ENCODE results near the gene COPS9. TPM values are rescaled to one million over a fixed set of nuclear protein-coding genes. Genes with fewer than 3 reads are reported as not detected.

Gene COPS9
- total and polyA plus RNA-seq, 10 of the 15 experiments (the other 5 are each of a cell fraction or from before 2014, with no cell fraction given) = 80.8 to 419 (median 213) TPM

DNA sequence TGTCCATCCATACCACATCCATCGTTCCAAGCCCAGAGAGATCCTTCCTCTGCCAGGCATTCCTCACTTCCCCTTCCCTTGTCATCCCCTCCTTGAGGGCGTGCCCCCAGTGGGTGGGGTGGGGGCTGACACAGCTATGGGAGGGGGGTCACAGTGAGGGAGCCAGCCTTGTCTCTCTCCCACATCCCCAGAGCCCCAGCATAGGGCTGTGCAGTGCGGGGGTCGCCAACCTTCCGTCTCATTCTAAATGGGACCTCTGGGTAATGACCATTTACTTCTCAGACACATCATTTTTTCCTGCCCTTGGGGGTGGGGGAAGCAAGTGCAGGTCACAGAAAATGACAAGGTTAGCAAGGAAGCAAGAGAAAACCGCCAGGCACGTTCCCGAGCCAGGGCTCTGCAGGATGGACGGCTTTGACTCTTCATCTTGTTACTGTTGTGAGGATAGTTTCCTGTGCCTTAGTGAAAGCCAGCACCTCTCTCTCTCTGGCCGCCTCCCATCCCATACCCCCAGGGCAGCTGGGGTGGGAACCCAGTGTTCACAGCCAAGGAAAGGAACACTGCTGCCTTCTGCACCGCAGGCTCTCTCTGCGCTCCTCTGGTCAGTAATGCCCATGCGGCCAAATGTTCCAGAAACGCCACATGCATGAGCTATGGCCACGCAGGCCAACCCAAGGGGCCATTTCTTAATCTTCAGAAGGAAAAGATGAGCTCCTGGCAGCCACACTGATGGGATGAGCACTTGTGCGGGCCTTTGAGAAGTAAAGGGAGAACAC is 27.0 kb upstream of the COPS9 start (continued):
- TF ChIP-seq, protein P1, sequence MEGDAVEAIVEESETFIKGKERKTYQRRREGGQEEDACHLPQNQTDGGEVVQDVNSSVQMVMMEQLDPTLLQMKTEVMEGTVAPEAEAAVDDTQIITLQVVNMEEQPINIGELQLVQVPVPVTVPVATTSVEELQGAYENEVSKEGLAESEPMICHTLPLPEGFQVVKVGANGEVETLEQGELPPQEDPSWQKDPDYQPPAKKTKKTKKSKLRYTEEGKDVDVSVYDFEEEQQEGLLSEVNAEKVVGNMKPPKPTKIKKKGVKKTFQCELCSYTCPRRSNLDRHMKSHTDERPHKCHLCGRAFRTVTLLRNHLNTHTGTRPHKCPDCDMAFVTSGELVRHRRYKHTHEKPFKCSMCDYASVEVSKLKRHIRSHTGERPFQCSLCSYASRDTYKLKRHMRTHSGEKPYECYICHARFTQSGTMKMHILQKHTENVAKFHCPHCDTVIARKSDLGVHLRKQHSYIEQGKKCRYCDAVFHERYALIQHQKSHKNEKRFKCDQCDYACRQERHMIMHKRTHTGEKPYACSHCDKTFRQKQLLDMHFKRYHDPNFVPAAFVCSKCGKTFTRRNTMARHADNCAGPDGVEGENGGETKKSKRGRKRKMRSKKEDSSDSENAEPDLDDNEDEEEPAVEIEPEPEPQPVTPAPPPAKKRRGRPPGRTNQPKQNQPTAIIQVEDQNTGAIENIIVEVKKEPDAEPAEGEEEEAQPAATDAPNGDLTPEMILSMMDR (IDR thresholded peaks at IDR 0.05 in 2 of 3, conservative IDR thresholded peaks at IDR 0.05 in 1 of 3; ENCODE audit: control insufficient read depth in 2 of 3, extremely low read depth in 1 of 3, insufficient read depth in 1 of 3, low read depth in 3 of 3, low read length in 3 of 3) = no peak
- TF ChIP-seq, protein P2, sequence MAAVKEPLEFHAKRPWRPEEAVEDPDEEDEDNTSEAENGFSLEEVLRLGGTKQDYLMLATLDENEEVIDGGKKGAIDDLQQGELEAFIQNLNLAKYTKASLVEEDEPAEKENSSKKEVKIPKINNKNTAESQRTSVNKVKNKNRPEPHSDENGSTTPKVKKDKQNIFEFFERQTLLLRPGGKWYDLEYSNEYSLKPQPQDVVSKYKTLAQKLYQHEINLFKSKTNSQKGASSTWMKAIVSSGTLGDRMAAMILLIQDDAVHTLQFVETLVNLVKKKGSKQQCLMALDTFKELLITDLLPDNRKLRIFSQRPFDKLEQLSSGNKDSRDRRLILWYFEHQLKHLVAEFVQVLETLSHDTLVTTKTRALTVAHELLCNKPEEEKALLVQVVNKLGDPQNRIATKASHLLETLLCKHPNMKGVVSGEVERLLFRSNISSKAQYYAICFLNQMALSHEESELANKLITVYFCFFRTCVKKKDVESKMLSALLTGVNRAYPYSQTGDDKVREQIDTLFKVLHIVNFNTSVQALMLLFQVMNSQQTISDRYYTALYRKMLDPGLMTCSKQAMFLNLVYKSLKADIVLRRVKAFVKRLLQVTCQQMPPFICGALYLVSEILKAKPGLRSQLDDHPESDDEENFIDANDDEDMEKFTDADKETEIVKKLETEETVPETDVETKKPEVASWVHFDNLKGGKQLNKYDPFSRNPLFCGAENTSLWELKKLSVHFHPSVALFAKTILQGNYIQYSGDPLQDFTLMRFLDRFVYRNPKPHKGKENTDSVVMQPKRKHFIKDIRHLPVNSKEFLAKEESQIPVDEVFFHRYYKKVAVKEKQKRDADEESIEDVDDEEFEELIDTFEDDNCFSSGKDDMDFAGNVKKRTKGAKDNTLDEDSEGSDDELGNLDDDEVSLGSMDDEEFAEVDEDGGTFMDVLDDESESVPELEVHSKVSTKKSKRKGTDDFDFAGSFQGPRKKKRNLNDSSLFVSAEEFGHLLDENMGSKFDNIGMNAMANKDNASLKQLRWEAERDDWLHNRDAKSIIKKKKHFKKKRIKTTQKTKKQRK (IDR thresholded peaks at IDR 0.05; ENCODE audit: low read depth, low read length) = no peak
- TF ChIP-seq NFYA (IDR thresholded peaks at IDR 0.05; ENCODE audit: borderline replicate concordance, low read depth, low read length) = no peak
- TF ChIP-seq MYC (IDR thresholded peaks at IDR 0.05; ENCODE audit: insufficient read depth, insufficient read length, insufficient replicate concordance, low read length, severe bottlenecking) = no peak
- TF ChIP-seq, protein P3, sequence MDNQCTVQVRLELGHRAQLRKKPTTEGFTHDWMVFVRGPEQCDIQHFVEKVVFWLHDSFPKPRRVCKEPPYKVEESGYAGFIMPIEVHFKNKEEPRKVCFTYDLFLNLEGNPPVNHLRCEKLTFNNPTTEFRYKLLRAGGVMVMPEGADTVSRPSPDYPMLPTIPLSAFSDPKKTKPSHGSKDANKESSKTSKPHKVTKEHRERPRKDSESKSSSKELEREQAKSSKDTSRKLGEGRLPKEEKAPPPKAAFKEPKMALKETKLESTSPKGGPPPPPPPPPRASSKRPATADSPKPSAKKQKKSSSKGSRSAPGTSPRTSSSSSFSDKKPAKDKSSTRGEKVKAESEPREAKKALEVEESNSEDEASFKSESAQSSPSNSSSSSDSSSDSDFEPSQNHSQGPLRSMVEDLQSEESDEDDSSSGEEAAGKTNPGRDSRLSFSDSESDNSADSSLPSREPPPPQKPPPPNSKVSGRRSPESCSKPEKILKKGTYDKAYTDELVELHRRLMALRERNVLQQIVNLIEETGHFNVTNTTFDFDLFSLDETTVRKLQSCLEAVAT (IDR thresholded peaks at IDR 0.05) = no peak
